ENCODE results near the gene ERFE.

ERFE gene

GRCh38 chr2:238117199-238118154, 41.3 kb upstream of the ERFE start:
- Histone ChIP-seq H4K20me1 (ENCODE audit: low read depth, low read length) (no peaks in the 10 kb centered on the region), H3K27me3 (ENCODE audit: low read length) (no peaks in the 10 kb centered on the region), H3K27ac (ENCODE audit: low read depth, low read length) (no peak overlapping the region), H3K4me3 (ENCODE audit: insufficient read depth, low read length, poor library complexity, severe bottlenecking) (no peak overlapping the region), H3K9ac (ENCODE audit: low read length) (no peak overlapping the region), H2AFZ (ENCODE audit: low read depth, low read length, severe bottlenecking) (no peak overlapping the region), H3F3A (ENCODE audit: insufficient read depth) (no peaks in the 10 kb centered on the region), H3K79me2 (ENCODE audit: insufficient read depth, low read length) (peaks cover 4% of the 10 kb centered on the region; the same call in 1 of the 2 replicates), H3K9me2 (replicated peaks; ENCODE audit: insufficient read depth, low read length) (no peaks in the 10 kb centered on the region), H3K9me3 (ENCODE audit: insufficient read depth, low read length) (no peaks in the 10 kb centered on the region), H3K36me3 (ENCODE audit: low read length) (peaks cover 2% of the 10 kb centered on the region; the same call in 1 of the 2 replicates), H3K4me2 (ENCODE audit: low read depth, low read length, poor library complexity, severe bottlenecking) (no peak overlapping the region)
- TF ChIP-seq, protein P1, sequence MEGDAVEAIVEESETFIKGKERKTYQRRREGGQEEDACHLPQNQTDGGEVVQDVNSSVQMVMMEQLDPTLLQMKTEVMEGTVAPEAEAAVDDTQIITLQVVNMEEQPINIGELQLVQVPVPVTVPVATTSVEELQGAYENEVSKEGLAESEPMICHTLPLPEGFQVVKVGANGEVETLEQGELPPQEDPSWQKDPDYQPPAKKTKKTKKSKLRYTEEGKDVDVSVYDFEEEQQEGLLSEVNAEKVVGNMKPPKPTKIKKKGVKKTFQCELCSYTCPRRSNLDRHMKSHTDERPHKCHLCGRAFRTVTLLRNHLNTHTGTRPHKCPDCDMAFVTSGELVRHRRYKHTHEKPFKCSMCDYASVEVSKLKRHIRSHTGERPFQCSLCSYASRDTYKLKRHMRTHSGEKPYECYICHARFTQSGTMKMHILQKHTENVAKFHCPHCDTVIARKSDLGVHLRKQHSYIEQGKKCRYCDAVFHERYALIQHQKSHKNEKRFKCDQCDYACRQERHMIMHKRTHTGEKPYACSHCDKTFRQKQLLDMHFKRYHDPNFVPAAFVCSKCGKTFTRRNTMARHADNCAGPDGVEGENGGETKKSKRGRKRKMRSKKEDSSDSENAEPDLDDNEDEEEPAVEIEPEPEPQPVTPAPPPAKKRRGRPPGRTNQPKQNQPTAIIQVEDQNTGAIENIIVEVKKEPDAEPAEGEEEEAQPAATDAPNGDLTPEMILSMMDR (IDR thresholded peaks at IDR 0.05; ENCODE audit: insufficient read depth, low read length, poor library complexity, severe bottlenecking): no peak
- no peak for TF ChIP-seq EZH2phosphoT487 (conservative IDR thresholded peaks at IDR 0.05; ENCODE audit: low read length)

DNA sequence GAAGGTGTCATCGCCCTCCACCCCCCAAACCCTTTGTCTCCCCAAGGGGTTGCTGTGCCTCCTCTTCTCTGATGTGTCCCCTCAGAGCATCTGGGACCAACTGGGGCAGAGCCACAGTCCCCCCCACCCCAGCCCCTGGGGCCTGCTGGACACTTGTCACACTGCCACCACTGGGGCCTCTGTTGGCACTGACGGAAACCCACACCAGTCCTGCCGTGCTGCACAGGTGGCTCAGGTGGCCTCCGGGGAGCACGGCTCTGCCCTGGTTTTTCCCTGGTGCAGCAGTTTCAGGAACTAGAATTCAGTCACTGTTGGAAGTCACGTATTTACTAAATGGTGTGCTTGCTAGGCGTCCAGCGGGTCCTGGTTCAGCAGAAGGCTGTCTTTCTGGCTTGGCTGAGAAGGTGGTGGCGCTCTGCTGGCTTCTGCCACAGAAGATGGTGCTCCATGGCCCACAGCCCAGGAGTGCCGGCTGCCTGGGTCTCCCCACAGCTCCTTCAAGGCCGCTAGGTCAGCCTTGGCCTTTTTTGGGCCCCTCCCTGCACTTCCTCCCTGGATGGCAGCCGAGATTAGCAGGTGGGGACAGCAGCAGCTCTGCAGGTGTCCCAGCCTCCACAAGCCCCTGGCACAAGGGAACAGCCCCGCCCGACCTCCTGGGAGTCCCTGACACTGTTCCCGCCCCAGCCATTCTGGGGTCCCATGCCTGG, 38.9 kb upstream of the ERFE start:
- Histone ChIP-seq H3K36me3 (ENCODE audit: low read length) (no peaks in the 10 kb centered on the region), H3K27me3 (ENCODE audit: low read length) (no peaks in the 10 kb centered on the region), H3K27ac (ENCODE audit: low read depth, low read length) (no peak overlapping the region), H3F3A (ENCODE audit: insufficient read depth) (no peaks in the 10 kb centered on the region), H3K9me3 (ENCODE audit: insufficient read depth, low read length) (no peaks in the 10 kb centered on the region), H4K20me1 (ENCODE audit: low read depth, low read length) (no peaks in the 10 kb centered on the region), H3K79me2 (ENCODE audit: insufficient read depth, low read length) (no peaks in the 10 kb centered on the region), H3K4me2 (ENCODE audit: low read depth, low read length, poor library complexity, severe bottlenecking) (no peak overlapping the region), H3K4me3 (ENCODE audit: insufficient read depth, low read length, poor library complexity, severe bottlenecking) (no peak overlapping the region), H3K9me2 (replicated peaks; ENCODE audit: insufficient read depth, low read length) (no peaks in the 10 kb centered on the region), H2AFZ (ENCODE audit: low read depth, low read length, severe bottlenecking) (no peak overlapping the region), H3K9ac (ENCODE audit: low read length) (no peak overlapping the region)
- no peak for TF ChIP-seq EZH2phosphoT487 (conservative IDR thresholded peaks at IDR 0.05; ENCODE audit: low read length)

DNA sequence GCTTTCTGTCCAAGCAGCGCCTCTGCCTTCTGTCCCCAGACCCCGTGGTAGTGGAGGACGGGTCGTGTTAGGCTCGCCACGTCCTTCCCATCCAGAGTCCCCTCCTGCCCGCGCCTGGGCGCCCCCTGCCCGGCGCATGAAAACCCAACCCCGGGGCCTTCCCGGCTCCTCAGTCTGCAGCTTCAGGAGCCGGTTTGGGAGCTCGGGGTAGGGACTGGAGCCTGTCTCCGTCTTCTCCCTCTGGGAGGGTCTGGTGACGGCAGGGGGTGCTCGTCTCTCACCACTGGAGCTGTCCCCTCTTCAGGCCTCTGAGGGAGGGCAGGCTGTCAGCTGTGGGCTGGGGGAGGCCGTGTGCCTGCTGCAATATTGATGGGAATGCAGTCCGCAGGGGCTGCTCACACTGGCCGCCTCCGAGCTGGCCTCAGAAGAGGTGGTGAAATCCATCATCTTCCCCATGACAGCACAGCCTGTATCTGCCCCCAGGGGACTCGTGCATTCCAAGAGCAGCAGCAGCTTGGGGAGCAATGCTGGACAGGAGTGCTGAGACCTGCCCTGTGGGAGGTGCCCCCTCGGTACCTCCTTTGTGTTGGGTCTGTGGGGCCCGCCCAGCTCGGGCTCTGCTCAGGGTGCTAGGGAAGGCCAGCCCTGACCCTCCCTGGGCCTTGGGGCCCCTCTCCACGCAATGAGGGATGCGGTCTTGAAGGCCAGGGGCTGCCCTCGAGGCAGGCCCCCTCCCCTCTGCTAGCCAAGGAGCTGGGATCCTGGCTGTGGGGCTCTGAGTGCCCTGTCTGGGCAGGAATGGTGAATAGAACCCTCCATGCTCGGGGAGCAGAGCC, 38.1 kb upstream of the ERFE start:
- no peak overlapping the region for H3K4me2 ChIP-seq (ENCODE audit: low read depth, low read length, poor library complexity, severe bottlenecking)
- H3K27me3 ChIP-seq (ENCODE audit: low read length): no peaks in the 10 kb centered on the region
- H3K9me2 ChIP-seq (replicated peaks; ENCODE audit: insufficient read depth, low read length): no peaks in the 10 kb centered on the region
- no peak overlapping the region for H3K4me3 ChIP-seq (ENCODE audit: insufficient read depth, low read length, poor library complexity, severe bottlenecking)
- no peaks in the 10 kb centered on the region for H3F3A ChIP-seq (ENCODE audit: insufficient read depth)
- no peaks in the 10 kb centered on the region for H3K79me2 ChIP-seq (ENCODE audit: insufficient read depth, low read length)
- no peak overlapping the region for H3K27ac ChIP-seq (ENCODE audit: low read depth, low read length)
- H3K9ac ChIP-seq (ENCODE audit: low read length): no peak overlapping the region
- TF ChIP-seq, protein P1 (IDR thresholded peaks at IDR 0.05; ENCODE audit: insufficient read depth, low read length, poor library complexity, severe bottlenecking): no peak
- no peaks in the 10 kb centered on the region for H3K9me3 ChIP-seq (ENCODE audit: insufficient read depth, low read length)
- H3K36me3 ChIP-seq (ENCODE audit: low read length): no peaks in the 10 kb centered on the region
- no peaks in the 10 kb centered on the region for H4K20me1 ChIP-seq (ENCODE audit: low read depth, low read length)
- no peak overlapping the region for H2AFZ ChIP-seq (ENCODE audit: low read depth, low read length, severe bottlenecking)
